Measurements from ENCODE around the gene CRHR1. TPM values are rescaled to one million over a fixed set of nuclear protein-coding genes. Genes with fewer than 3 reads are reported as not detected.

CRHR1 gene
- total RNA-seq, 1 experiment from 2014 or later: 0.15 TPM

DNA sequence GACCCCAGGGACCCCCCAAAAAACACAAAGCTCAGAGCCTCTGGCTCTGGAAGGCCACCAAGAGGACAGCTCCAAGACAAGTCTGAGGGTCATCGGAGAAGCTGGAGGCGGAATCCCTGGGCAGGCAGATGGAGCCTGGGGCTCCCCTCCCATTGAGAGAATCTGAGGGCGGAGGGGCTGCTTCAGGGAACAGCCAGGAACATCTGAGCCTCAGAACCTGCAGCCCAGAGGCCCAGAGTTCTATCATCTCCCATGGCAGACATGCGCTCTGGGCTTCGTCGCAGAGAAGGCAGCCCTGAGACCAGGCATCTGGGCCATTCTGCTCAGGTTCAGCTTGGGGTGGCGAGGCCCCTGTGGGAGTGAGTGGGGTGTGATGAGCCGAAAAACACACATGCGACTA is 53.5 kb downstream of the CRHR1 start:
- no peak for TF ChIP-seq POLR2AphosphoS5 (IDR thresholded peaks at IDR 0.05; ENCODE audit: low read depth, low read length)
- no peak for TF ChIP-seq SIN3A (IDR thresholded peaks at IDR 0.05; ENCODE audit: borderline replicate concordance, insufficient read depth, low read depth, low read length)
- TF ChIP-seq, protein P1, sequence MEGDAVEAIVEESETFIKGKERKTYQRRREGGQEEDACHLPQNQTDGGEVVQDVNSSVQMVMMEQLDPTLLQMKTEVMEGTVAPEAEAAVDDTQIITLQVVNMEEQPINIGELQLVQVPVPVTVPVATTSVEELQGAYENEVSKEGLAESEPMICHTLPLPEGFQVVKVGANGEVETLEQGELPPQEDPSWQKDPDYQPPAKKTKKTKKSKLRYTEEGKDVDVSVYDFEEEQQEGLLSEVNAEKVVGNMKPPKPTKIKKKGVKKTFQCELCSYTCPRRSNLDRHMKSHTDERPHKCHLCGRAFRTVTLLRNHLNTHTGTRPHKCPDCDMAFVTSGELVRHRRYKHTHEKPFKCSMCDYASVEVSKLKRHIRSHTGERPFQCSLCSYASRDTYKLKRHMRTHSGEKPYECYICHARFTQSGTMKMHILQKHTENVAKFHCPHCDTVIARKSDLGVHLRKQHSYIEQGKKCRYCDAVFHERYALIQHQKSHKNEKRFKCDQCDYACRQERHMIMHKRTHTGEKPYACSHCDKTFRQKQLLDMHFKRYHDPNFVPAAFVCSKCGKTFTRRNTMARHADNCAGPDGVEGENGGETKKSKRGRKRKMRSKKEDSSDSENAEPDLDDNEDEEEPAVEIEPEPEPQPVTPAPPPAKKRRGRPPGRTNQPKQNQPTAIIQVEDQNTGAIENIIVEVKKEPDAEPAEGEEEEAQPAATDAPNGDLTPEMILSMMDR (IDR thresholded peaks at IDR 0.05): no peak
- no peak for TF ChIP-seq TCF7L2 (IDR thresholded peaks at IDR 0.05; ENCODE audit: low read depth, low read length)
- H3K27me3 ChIP-seq (ENCODE audit: control insufficient read depth, insufficient read depth, low read length): no peaks in the 10 kb centered on the region
- ChIA-PET POLR2A (no interaction called here), CTCF (no interaction called here)
- ATAC-seq (no peak), DNase-seq (ENCODE audit: low read depth, low spot score) (no peak)
- intact Hi-C loops (cut with micrococcal nuclease; ENCODE audit: unreplicated experiment): loop anchor here (10.0 kb wide), 1 partner anchor 113 kb away; no protein-coding TSS in a partner anchor
- in situ Hi-C loops (cut with HindIII; ENCODE audit: low pct_unique_long_range_greater_than_20kb, low sequenced_read_pairs): no loop called here
- no peak overlapping the region for H3K4me3 ChIP-seq (ENCODE audit: low read depth in 2 of 2, low read length in 2 of 2)
- H3K36me3 ChIP-seq (ENCODE audit: control insufficient read depth, insufficient read depth, low read length): no peaks in the 10 kb centered on the region
- H3K27ac ChIP-seq (ENCODE audit: low read length): no peak overlapping the region
- no peaks in the 10 kb centered on the region for H3K9me3 ChIP-seq (ENCODE audit: control insufficient read depth, insufficient read depth, low read depth, low read length)
- no peaks in the 10 kb centered on the region for H3K4me1 ChIP-seq (ENCODE audit: control insufficient read depth, insufficient read depth, low read length)
- BruUV-seq (replicated peaks): no TSS peak

DNA sequence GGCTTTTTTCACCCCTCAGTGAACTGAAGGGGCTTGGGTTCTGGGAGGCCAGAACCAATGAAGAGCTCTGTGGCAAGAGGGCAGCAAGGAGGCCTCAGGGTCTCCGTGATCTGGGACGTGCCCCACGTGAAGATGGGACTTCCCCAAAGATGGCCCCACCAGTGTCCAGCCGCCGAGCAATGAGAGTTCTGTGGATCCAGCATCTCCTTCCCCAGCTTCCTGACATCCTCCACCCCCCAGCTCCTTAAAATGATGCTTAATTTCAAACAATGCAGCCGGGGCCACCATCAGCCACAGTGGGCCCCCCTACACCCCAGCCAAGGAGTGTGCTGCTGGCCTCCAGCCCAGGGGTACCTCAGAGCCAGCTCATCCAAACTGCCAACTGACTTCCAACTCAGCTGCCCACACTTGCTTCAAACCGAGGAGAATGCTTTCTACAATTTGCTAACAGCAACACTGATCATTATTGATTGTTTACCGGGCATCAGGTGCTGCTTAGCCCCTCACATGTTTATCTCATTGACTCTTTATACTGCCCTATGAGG is 54.7 kb downstream of the CRHR1 start:
- intact Hi-C loops (cut with micrococcal nuclease; ENCODE audit: unreplicated experiment) (loop anchor here (10.0 kb wide), 1 partner anchor 114 kb away; no protein-coding TSS in a partner anchor), in situ Hi-C loops (cut with HindIII; ENCODE audit: low pct_unique_long_range_greater_than_20kb, low sequenced_read_pairs) (no loop called here)
- DNase-seq (ENCODE audit: low read depth, low spot score): no peak
- H3K27me3 ChIP-seq (ENCODE audit: control insufficient read depth, insufficient read depth, low read length): no peaks in the 10 kb centered on the region
- H3K4me1 ChIP-seq (ENCODE audit: control insufficient read depth, insufficient read depth, low read length): no peaks in the 10 kb centered on the region
- ChIA-PET POLR2A (no interaction called here), CTCF (no interaction called here)
- H3K27ac ChIP-seq (ENCODE audit: low read length): no peak overlapping the region
- BruUV-seq (replicated peaks): no TSS peak
- no peaks in the 10 kb centered on the region for H3K36me3 ChIP-seq (ENCODE audit: control insufficient read depth, insufficient read depth, low read length)
- ATAC-seq: no peak
- H3K9me3 ChIP-seq (ENCODE audit: control insufficient read depth, insufficient read depth, low read depth, low read length): no peaks in the 10 kb centered on the region
- TF ChIP-seq, protein P2, sequence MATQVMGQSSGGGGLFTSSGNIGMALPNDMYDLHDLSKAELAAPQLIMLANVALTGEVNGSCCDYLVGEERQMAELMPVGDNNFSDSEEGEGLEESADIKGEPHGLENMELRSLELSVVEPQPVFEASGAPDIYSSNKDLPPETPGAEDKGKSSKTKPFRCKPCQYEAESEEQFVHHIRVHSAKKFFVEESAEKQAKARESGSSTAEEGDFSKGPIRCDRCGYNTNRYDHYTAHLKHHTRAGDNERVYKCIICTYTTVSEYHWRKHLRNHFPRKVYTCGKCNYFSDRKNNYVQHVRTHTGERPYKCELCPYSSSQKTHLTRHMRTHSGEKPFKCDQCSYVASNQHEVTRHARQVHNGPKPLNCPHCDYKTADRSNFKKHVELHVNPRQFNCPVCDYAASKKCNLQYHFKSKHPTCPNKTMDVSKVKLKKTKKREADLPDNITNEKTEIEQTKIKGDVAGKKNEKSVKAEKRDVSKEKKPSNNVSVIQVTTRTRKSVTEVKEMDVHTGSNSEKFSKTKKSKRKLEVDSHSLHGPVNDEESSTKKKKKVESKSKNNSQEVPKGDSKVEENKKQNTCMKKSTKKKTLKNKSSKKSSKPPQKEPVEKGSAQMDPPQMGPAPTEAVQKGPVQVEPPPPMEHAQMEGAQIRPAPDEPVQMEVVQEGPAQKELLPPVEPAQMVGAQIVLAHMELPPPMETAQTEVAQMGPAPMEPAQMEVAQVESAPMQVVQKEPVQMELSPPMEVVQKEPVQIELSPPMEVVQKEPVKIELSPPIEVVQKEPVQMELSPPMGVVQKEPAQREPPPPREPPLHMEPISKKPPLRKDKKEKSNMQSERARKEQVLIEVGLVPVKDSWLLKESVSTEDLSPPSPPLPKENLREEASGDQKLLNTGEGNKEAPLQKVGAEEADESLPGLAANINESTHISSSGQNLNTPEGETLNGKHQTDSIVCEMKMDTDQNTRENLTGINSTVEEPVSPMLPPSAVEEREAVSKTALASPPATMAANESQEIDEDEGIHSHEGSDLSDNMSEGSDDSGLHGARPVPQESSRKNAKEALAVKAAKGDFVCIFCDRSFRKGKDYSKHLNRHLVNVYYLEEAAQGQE (IDR thresholded peaks at IDR 0.05; ENCODE audit: insufficient read depth in 1 of 2, low read depth in 2 of 2, low read length in 1 of 2): no peak
- no peak for TF ChIP-seq POLR2AphosphoS5 (IDR thresholded peaks at IDR 0.05; ENCODE audit: low read depth, low read length)
- TF ChIP-seq, protein P1 (IDR thresholded peaks at IDR 0.05): no peak
- TF ChIP-seq TCF7L2 (IDR thresholded peaks at IDR 0.05; ENCODE audit: low read depth, low read length): no peak
- no peak for TF ChIP-seq SIN3A (IDR thresholded peaks at IDR 0.05; ENCODE audit: borderline replicate concordance, insufficient read depth, low read depth, low read length)
- H3K4me3 ChIP-seq (ENCODE audit: low read depth in 2 of 2, low read length in 2 of 2): no peak overlapping the region

Data from Panc1 (cell line).